NAMALWA (cell line): ENCODE data around the gene RUNX3.
"Not testable (repeated sequence)": the region's sequence is repeated elsewhere in the genome, so short reads cannot be mapped to it uniquely, and the experiment has no call there.

ENCODE experiments used
- DNase-seq: peaks from one replicate; pipeline ENCODE4 v3.0.0-alpha.2; 2015; ENCODE audit warnings: low spot score

The RUNX3 gene

DNA sequence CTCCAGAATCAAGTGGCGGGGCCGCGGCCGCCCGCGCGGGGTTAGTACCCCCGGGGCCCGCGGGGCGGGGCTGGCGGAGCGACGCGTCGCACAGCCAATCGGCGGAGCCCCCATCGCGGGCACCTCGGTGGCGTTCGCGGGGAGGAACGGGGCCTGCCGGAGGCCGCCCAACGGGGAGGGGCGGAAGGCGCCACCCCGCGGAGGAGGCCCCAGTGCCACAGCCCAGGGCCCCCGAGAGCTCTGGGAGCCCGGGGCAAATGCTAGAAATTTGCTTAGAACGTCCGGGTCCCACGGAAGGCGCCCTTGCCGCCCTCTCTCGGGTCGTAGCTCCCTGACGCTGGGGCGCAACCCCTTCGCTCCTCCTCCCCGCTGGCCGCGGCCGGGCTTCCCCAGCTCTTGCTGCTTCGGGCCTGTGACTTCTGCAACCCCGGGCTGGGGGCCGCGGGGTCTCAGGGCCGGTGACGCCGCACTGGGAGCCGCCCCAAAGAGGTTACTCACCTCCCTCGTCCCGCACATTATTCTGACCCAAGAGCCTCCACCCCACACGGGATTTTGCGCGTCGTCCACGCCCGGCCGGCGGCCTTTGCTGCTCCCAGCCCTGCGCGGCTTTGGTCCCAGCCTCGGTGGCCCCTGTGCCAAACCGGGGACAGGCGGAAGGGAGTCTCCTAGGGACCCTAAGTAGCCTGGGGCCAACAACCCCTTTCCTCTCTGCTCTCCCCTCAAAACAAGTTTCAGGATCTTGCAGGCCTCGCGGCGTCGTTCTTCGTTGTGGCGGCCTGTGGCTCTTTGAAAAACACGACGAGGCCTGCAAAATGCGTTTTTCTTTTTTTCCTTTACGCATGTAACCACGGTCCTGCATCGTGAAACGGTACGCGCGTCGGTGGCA lies at the start of gene RUNX3:
Gene RUNX3 (minus strand): TSS at position 17 of the 886 bp plus-strand sequence. CDS start 408 bp downstream, outside the sequence.
- DNase-seq, result peak; percentile 96

DNA sequence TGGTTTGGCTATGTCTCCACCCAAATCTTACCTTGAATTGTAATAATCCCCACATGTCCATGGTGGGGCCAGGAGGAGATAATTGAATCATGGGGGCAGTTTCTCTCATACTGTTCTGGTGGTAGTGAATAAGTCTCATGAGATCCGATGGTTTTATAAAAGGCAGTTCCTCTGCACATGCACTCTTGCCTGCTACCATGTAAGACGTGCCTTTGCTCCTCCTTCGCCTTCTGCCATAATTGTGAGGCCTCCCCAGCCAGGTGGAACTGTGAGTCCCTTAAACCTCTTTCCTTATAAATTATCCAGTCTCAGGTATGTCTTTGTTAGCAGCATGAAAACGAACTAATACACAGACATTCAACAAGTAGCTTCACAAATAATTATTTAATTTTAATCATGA lies 49.2 kb upstream of the RUNX3 start:
- DNase-seq, result not testable (repeated sequence)

DNA sequence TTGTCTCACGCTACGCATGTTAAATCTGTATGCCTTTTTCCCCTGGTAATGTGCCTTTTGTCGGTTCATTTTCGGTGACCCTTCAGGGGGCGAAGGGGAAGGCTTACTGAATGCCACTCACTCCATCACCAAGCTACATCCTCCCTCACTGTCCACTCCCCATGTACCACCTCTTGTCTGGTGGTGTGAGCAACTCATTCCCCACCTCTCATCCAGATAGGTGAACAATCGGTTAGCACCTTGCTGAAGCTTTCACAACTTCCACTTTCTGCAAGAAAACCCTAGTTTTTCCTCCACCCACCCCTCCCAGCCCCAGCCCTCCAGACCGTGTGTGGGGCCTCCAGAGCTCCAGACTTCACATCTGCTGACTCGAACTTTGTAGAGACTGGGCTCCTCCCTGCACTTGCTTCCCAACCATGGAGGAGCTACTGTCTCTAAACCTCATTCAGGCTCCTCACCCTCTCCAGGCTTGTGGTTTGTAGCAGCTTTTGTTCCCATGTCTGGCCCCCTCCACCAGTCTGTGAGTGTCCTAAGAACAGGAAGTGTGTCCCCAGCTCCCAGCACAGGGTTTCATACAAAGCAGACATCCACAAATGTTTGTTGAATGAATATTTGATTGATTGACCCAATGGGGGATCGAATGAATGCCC lies 48.4 kb upstream of the RUNX3 start:
- no peak for DNase-seq

DNA sequence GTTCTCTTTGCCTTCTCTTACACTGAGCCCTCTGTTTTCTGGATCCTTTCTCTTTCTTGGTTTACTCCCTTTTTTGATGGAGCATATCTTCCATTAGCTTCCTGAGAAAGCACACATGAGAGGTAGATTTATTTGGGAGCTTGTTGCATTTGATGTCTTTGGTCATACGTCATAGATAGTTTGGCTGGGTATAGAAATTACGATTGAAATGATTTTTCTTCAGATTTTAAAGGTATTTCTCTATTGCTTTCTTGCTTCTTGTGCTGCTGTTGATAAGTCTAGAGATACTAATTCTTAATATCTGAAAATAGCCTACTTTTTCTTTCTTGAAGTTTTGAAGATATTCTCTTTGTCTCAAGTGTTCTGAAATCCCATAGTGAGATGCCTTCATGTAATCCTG lies 45.3 kb upstream of the RUNX3 start:
- no peak for DNase-seq

DNA sequence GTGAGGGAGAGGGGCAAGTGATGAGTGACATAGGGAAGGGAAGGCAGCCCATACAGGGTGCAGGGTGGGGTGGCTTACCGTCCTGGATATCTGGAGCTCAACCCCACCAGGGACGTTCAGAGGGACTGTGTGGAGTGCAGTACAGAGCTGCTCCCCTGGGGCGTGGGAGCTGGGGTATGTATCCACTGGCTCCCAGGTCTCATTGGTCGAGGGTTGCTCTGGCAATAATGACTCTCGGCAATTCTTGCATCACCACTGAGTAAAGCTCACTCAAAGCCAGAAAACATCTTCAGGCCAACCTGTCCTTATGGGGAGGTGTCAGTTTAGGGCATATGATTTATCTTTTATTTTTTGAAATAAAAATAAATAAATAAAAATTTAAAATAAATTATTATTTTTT lies 43.2 kb upstream of the RUNX3 start:
- no peak for DNase-seq

DNA sequence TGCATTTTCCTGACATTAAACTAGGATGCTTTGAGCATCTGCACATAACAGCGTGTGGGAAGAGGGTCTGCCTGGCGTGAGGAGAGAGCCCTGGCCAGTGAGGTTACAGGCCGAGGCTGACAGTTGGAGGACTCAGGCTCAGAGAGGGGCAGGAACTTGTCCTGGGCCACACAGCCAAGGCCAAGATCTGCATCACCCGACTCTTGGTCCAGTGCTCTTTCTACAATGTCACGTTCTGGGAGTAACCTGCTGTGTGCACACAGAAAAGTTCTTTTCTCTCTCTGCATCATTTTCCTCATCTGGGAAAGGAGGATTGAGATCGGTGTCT lies 42.8 kb upstream of the RUNX3 start:
- no peak for DNase-seq

DNA sequence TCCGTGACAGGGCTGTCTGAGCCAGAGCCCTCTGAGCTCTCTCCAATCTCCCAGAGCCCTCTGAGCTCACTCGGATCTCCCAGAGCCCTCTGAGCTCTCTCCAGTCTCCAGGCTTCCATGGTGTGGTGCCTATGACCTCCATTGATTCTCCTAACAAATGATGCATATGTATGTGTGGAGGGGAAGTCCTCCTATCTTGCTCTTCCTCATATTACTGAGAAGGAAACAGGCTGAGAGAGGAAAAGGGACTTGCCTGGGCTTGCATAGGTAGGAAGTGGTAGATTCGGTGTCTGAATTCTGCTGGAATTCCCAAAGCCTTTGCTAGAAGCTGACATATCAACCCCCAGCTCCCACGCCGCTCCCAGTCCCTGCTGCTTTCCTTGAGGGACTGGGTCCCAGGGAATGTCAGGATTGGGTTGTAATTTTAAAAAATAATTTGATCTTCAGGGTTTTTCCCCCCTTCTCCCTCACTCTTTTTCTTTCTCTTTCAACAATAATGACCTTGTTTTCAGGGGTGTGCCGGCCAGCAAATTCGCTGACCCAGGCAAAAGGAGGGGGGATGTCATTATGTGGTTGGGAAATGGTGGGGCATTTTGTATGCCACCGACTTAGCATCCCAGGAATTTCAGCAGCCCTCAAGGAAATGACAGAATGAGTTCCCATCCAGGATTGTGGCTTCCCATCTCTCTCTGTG lies 42.3 kb upstream of the RUNX3 start:
- no peak for DNase-seq

DNA sequence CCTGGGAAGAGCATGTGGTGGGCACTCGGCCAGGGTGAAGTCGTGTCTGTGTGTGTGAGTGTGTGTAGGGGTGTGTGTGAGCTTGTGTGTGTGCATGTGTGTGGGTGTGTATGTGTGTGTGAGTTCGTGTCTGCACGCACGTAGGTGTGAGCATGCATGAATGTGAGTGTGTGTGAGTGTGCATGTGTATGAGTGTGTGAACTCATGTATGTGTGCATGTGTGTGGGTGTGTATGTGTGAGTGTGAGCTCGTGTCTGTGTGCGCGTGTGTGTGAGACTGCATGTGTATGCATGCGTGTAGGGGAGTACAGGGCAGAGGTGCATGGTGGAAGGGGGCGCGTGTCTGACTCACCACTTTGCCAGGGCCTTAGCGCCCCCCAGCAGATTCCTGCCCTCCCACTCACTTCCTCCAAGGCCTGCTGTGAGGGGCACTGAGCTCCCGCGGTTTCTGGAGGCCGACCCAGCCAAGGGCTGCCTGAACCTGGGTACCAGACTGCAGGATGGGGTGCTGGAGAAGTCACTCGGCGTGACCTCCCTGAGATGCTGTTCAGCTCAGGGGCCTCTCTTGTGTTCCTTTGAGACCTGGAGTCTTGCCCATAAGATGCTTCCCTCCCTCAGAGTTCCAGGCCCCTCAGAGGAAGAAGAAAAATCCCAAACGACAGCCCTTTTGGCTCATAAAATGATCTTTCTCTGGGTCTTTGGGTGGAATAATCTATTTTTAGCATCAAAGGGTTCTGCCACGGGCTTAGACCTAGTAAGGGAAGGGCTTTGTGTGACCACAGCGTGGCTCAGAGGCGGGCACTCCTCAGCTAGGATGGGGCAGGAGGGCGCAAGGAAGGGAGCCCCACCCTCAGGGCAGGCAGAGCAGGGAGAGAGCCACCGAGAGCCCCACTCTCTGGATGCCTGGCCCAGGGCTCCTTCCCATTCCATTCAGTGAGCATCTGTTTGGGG lies 41.1 kb upstream of the RUNX3 start:
- DNase-seq, result no peak

DNA sequence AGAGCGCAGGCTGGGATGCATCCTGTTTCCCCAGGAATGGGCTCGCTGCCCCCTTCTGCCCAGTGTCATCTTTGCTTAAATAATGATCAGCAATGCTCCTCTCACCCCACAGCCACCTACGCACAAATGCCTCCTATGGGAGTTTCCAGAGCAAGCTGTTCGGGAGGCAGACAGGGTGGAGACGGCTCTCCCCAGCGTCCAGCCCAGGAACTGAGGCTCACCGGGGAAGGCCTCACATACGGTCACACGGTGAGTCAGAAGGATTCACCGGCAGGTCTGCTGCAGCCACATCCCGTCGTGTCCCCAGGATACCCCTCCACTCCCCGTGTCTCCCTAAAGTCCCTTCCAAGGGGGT lies 40.3 kb upstream of the RUNX3 start:
- DNase-seq, result no peak

DNA sequence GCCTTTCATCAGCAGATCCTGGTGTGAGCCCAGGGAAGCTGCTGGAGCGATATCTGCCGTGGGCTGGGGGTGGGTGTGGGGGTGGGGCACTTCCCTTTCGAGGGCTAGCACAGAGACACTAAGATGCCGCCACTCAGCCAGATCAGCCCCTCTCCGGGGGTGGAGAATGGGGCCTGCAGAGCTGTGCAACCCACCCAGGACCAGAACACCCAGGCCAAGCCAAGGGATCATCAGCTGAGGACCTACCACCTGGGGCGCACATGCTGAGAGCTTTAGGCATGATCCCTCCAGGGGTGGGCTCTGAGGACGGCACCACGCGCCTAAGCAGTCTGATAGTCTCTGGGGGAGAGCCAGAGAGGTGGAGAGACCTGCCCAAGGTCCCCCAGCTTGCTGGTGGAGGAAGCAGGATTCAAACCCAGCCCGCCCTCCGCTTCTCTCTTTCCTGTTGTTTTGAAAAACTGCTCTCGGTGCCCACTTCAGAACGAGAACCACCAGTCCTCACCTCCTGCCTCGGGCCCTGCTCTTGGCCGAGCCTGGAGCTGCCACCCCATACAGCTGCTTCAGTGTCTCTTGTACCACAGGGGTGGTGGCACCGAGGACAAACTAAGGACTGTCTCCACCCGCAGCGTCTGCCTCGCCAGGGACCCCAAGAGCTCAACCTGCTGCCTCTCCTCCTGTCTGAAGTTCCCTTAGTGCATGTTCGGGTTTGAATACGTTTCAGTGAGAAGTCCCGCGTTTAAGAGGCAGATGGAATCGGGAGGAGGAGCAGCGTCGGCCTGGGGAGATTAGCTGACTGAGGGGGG lies 39.7 kb upstream of the RUNX3 start:
- no peak for DNase-seq

DNA sequence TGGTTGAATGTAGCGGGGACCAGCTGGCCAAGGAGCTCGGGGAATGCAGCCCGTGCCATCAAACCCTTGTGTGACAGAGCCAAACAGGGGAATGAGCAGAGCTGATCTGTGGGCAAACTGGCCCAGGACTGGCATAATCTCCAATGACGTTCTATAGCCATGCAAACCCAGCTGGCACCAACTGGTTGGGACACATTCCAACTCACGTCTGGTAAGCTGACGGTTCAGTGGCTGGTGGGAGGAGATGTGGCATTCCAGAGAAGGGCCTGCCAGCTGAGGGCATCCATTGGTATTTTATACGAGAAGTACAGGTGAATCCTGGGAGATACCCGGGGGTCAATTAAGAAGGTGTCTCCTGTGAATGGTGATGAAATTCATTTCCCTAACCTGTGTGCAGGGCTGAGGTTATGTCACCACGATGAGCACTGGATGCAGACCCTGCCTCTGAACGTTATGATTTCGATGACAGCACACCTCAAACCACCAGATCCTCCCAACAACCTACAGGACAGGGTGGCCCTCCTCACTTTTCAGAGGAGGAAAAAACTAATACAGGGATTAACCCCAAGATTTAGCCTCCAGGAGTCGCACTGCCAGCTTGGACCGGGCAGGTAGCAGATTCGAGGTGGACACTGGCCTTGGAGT lies 39.0 kb upstream of the RUNX3 start:
- DNase-seq, result no peak

DNA sequence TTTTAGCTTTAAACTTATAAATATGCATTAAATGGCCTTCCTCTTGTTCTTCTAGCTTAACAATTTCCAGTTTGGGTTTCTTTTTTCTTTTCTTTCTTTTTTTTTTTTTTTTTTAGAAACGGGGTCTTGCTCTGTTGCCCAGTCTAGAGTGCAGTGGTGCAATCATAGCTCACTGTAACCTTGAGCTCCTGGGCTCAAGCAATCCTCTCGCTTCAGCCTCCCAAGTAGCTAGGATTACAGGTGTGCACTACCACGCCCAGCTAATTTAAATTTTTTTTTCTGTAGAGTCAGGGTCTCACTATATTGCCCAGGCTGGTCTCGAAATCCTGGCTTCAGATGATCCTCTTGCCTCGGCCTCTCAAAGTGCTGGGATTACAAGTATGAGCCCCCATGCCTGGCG lies 37.9 kb upstream of the RUNX3 start:
- no peak for DNase-seq

DNA sequence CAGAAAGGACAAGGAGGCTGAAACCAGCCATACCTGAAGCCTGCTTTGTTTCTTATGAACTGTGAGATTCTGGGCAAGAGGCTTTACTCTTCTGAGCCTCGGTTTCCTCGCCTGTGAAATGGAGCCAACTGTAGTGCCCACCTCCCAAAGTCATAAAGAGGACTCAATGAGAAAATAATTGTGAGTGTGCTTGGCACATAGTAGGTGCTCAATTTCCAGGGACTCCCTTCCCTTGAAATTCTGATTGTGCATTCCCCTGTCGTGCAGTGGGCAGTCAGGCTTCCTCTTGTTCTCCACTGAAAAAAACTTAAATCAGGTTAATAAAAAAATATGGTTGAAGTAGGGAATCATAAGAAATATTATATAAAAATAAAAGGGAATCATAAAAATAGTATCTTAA lies 37.5 kb upstream of the RUNX3 start:
- DNase-seq, result no peak

DNA sequence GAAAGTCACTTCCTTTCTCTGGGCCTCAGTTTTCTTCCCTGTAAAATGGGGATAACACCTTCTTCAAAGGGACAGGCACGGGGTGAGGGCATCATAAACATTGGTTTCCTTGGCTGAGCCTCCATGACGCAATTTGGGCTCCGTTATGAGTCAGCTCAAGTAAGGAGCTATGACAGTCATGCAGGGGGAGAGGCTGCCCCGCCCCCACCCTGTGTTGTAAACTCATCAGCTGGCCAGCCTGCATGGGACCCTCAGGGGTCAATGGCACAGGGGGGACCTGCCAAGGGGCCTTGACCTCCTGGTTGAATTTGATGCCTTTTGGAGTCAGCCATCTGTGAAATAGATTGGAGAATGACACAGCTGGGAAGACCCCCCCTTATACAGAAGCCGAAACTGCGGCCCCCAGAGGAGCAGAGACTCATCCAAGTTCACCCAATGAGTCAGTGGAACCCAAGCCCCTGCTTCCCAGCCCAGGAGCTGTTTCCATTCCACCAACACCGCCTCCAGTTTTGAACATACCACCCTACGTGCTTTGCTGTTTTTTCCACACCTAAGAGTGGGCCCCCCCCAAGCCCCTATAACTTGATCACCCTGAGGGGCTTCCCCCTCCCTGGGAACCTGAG lies 36.8 kb upstream of the RUNX3 start:
- DNase-seq, result no peak

DNA sequence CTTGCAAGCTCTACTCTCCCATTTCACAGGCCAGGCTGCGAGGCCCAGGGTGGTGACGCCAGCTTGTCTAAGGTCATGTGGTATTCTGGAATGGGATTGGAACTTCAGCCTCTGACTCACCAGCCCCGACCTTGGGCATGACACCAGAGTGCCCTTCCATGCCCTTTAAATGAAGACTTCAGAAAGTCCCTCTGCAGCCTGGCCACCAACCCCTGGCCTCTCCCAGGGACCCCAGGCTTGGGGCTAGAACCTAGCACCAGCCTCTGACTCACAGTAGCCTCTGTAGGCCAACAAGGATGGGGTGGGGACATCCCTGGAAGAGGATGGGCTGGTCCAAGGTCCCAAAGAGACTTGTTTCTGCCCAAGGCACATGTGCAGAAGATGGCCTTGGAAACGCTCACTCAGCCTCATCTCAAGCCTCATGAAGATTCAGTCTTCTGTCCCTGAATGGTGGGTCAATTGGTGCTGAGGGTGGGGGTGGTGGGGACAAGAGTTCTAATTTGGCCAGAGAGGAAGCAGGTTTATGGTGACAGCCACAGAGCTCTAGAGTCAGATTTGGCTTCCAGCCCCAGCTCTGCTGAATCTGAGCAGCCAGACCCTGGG lies 36.1 kb upstream of the RUNX3 start:
- no peak for DNase-seq

DNA sequence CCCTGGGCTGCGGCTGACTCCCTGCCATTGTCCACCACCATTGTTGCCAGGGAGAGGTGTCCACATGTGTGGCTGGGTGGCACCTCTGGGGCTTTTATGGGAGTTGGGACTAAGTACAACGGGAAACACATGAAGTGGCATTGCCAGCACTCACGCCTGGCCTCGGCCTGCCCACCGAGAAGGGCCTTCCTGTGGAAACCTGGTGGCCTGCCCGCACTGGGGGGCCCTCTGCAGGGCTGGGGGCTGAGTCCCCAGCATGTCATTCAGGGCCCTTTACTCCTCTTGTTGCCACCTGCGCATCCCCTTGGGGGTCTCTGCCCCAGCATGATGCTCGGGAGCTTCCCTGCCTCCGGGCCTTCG lies 35.5 kb upstream of the RUNX3 start:
- no peak for DNase-seq

DNA sequence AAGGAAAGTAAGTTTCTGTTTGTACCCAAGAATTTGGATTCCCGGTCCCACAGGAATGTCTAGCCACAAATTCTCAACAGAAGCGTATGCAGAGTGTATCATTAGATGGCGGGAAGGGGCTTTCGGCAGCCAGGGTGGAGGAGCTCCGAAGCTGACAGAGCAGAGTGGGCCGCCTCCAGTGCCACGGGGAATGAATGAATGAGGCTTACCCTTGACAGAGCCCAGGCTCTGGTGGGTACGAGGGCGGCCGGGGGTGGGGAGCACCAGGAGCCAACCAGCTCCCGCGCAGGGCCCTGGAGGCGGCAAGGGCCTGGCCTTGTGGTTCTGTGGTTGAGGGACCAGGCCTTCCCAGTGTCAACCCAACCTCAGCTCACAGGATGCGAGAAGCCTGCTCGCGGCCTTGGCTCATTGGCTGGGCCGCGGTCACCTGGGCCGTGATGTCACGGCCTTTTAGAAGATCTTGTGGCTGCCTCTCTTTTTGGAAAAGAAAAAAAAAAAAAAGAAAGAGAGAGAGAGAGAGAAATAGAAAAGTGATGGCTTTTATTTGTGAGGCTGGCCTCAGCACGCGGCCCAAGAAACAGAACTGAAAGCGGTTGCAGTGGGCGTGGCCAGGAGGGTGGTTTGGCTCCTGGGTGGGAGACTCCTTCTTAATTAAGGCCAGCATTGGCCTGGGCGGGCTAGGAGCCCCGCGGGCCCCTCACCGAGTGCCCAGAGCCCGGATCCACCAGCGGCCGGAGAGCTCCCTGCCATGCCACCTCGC lies 34.9 kb upstream of the RUNX3 start:
- peak; percentile 36 for DNase-seq

DNA sequence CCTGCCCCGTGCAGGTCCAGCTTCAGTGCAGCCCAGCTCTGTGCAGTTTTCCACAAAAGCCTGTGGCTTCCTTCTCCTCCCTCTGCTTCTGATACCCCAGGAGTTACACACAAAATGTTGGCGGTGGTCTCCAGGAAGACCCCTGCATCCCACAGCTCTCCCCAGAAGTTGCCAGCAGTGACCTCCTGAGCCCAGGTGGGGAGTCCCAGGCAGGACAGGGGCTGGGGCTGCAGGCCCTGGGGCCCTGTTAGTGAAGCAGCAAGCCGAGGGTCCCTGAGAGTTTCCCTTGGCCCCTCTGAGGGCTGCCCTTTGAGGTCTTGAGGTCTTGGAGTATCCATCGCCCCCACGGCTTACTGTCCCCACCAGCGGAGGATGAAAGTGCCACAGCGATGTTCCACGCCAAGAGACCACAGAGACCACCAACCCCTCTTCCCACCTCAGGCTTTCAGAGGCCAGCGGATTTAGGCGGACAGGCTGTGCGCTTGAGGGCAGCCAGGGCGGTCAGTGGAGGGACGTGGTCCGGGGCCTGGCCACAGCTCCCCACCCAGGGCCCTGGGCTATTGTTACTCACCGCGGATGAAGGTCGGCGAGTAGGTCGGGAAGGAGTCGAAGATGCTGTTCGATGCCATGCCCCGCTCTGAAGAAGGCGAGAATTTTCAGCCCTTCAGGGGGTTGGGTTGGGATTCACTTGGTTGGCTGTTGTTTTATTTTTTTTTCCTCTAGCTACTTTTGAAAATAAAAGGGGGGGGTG lies 34.0 kb upstream of the RUNX3 start:
- no peak for DNase-seq
